Kidney epithelial cell (primary cell): ENCODE data around the gene GNG7. TPM values are rescaled to one million over a fixed set of nuclear protein-coding genes. Genes with fewer than 3 reads are reported as not detected.

ENCODE experiments used
- DNase-seq: peaks from one replicate; pipeline ENCODE4 v3.0.0-alpha.2; 2010; ENCODE audit warnings: low read depth
- H3K27me3 ChIP-seq: 2 replicates; pipeline ENCODE4 v1.6.0; 2011; ENCODE audit warnings: low read length; ENCODE audit not compliant: control insufficient read depth, insufficient read depth
- H3K36me3 ChIP-seq: 2 replicates; pipeline ENCODE4 v1.5.1; 2011; ENCODE audit warnings: low read length; ENCODE audit not compliant: control insufficient read depth, insufficient read depth
- H3K4me3 ChIP-seq: 2 replicates; pipeline ENCODE4 v1.5.1; 2011; ENCODE audit warnings: low read depth, mild to moderate bottlenecking, control low read depth, low read length
- CTCF ChIP-seq: IDR thresholded peaks from 2 replicates; pipeline ENCODE4 v1.5.1; 2011; ENCODE audit warnings: mild to moderate bottlenecking, moderate library complexity, low read length, control low read depth, inconsistent platforms; ENCODE audit not compliant: insufficient read depth, poor library complexity, severe bottlenecking
- total RNA-seq: library from RNA; depleted of rRNA; stranded (reverse); fragments of >200 nt; gene quantifications from 2 replicates; pipeline ENCODE4 v1.2.3, GENCODE V29; 2015

The GNG7 gene
- total RNA-seq, 1 donor from 2014 or later: 0.33 TPM

GRCh38 chr19:2729943-2730818, 27.7 kb upstream of the GNG7 start:
- H3K36me3 ChIP-seq: peaks cover 2% of the 10 kb centered on the region
- peaks cover 19% of the 10 kb centered on the region for H3K27me3 ChIP-seq
- DNase-seq: no peak
- no peak for TF ChIP-seq CTCF
- no peak overlapping the region for H3K4me3 ChIP-seq

GRCh38 chr19:2728783-2729387, 26.4 kb upstream of the GNG7 start:
- DNase-seq: no peak
- no peak for TF ChIP-seq CTCF

GRCh38 chr19:2727640-2727944, 25.1 kb upstream of the GNG7 start:
- no peak overlapping the region for H3K4me3 ChIP-seq
- H3K36me3 ChIP-seq: no peaks in the 10 kb centered on the region
- TF ChIP-seq CTCF: no peak
- peaks cover 23% of the 10 kb centered on the region for H3K27me3 ChIP-seq
- DNase-seq: no peak

More at GRCh38 chr19:2728783-2729387, 26.4 kb upstream of the GNG7 start:
- H3K27me3 ChIP-seq: peaks cover 21% of the 10 kb centered on the region
- H3K36me3 ChIP-seq: no peaks in the 10 kb centered on the region
- H3K4me3 ChIP-seq: no peak overlapping the region

- Histone ChIP-seq H3K27me3 (peaks cover 26% of the 10 kb centered on the region), H3K36me3 (no peaks in the 10 kb centered on the region), H3K4me3 (no peak overlapping the region)
- no peak for TF ChIP-seq CTCF
- no peak for DNase-seq
Observed at GRCh38 chr19:2726904-2727639, 24.6 kb upstream of the GNG7 start.

GRCh38 chr19:2726160-2726855, 23.8 kb upstream of the GNG7 start:
- H3K4me3 ChIP-seq: no peak overlapping the region
- no peaks in the 10 kb centered on the region for H3K36me3 ChIP-seq
- no peak for TF ChIP-seq CTCF
- peaks cover 33% of the 10 kb centered on the region for H3K27me3 ChIP-seq
- DNase-seq: no peak
